GM12872 (cell line): ENCODE measurements around the gene ARF3.

ENCODE experiments used
- CTCF ChIP-seq: IDR thresholded peaks from 3 replicates; pipeline ENCODE4 v1.5.1; 2011; ENCODE audit warnings: low read depth, mild to moderate bottlenecking, low read length, moderate library complexity; ENCODE audit not compliant: insufficient read depth

ARF3 gene

GRCh38 chr12:48917857-48918537 is 39.3 kb downstream of the ARF3 start:
- no peak for TF ChIP-seq CTCF

- TF ChIP-seq CTCF: no peak
Observed at GRCh38 chr12:48910196-48910595, 47.1 kb downstream of the ARF3 start.

- no peak for TF ChIP-seq CTCF
Observed at GRCh38 chr12:48907245-48907644, 50.0 kb downstream of the ARF3 start.

- peak; percentile 71 for TF ChIP-seq CTCF
Observed at GRCh38 chr12:48903982-48904411, 53.3 kb downstream of the ARF3 start.

GRCh38 chr12:48903363-48903981 is 53.8 kb downstream of the ARF3 start:
- TF ChIP-seq CTCF: 0 out of 3 replicates have a peak, but pooled peaks have one; percentile 8

GRCh38 chr12:48901278-48901677 is 56.0 kb downstream of the ARF3 start:
- TF ChIP-seq CTCF: no peak

GRCh38 chr12:48899651-48900050 is 57.6 kb downstream of the ARF3 start:
- TF ChIP-seq CTCF: no peak
